ENCODE data around the gene CLDN9.

Gene CLDN9

GRCh38 chr16:3050487-3050886 is 37.8 kb downstream of the CLDN9 start:
- ATAC-seq, result no peak
- TF ChIP-seq PATZ1 (CRISPR knock-in tag; IDR thresholded peaks at IDR 0.05; ENCODE audit: borderline replicate concordance), result no peak
- no peak for TF ChIP-seq TSHZ2 (CRISPR knock-in tag; IDR thresholded peaks at IDR 0.05)
- no peak for TF ChIP-seq ZNF565 (CRISPR knock-in tag; conservative IDR thresholded peaks at IDR 0.05; ENCODE audit: low read depth)
- no peak for TF ChIP-seq ZFP3 (CRISPR knock-in tag; IDR thresholded peaks at IDR 0.05)
- TF ChIP-seq ESRRG (CRISPR knock-in tag; IDR thresholded peaks at IDR 0.05), result no peak
- no peak for TF ChIP-seq OSR1 (CRISPR knock-in tag; IDR thresholded peaks at IDR 0.05)
- TF ChIP-seq TCF4 (CRISPR knock-in tag; IDR thresholded peaks at IDR 0.05; ENCODE audit: borderline replicate concordance), result no peak
- TF ChIP-seq RARB (CRISPR knock-in tag; IDR thresholded peaks at IDR 0.05), result no peak
- TF ChIP-seq ARNTL (CRISPR knock-in tag; IDR thresholded peaks at IDR 0.05; ENCODE audit: borderline replicate concordance, low read depth), result no peak
- TF ChIP-seq SNAI2 (CRISPR knock-in tag; IDR thresholded peaks at IDR 0.05), result no peak
- TF ChIP-seq POU6F1 (CRISPR knock-in tag; IDR thresholded peaks at IDR 0.05; ENCODE audit: borderline replicate concordance, low read depth), result no peak
- TF ChIP-seq ZC3H10 (CRISPR knock-in tag; IDR thresholded peaks at IDR 0.05), result no peak
- no peak for TF ChIP-seq CSRNP3 (CRISPR knock-in tag; IDR thresholded peaks at IDR 0.05)
- TF ChIP-seq GLIS3 (CRISPR knock-in tag; IDR thresholded peaks at IDR 0.05), result no peak
- TF ChIP-seq ZFP30 (CRISPR knock-in tag; IDR thresholded peaks at IDR 0.05), result no peak
- no peak for TF ChIP-seq PPARA (CRISPR knock-in tag; IDR thresholded peaks at IDR 0.05; ENCODE audit: borderline replicate concordance)

GRCh38 chr16:3051009-3051408 is 38.3 kb downstream of the CLDN9 start:
- no peak for TF ChIP-seq ZFP3 (CRISPR knock-in tag; IDR thresholded peaks at IDR 0.05)
- TF ChIP-seq ZNF70 (CRISPR knock-in tag; IDR thresholded peaks at IDR 0.05), result no peak
- no peak for TF ChIP-seq ZC3H10 (CRISPR knock-in tag; IDR thresholded peaks at IDR 0.05)
- TF ChIP-seq TCF4 (CRISPR knock-in tag; IDR thresholded peaks at IDR 0.05; ENCODE audit: borderline replicate concordance), result no peak
- TF ChIP-seq TOX (CRISPR knock-in tag; IDR thresholded peaks at IDR 0.05; ENCODE audit: borderline replicate concordance), result no peak
- ATAC-seq, result no peak

- no peak for ATAC-seq
- TF ChIP-seq POU6F1 (CRISPR knock-in tag; IDR thresholded peaks at IDR 0.05; ENCODE audit: borderline replicate concordance, low read depth) (no peak), CSDC2 (CRISPR knock-in tag; IDR thresholded peaks at IDR 0.05) (no peak), ZFP30 (CRISPR knock-in tag; IDR thresholded peaks at IDR 0.05) (no peak), TCF4 (CRISPR knock-in tag; IDR thresholded peaks at IDR 0.05; ENCODE audit: borderline replicate concordance) (no peak), PATZ1 (CRISPR knock-in tag; IDR thresholded peaks at IDR 0.05; ENCODE audit: borderline replicate concordance) (no peak), CSRNP3 (CRISPR knock-in tag; IDR thresholded peaks at IDR 0.05) (no peak), ZNF70 (CRISPR knock-in tag; IDR thresholded peaks at IDR 0.05) (no peak), ZNF565 (CRISPR knock-in tag; conservative IDR thresholded peaks at IDR 0.05; ENCODE audit: low read depth) (no peak), ESRRG (CRISPR knock-in tag; IDR thresholded peaks at IDR 0.05) (no peak), ZNF8 (CRISPR knock-in tag; IDR thresholded peaks at IDR 0.05) (no peak), ARNTL (CRISPR knock-in tag; IDR thresholded peaks at IDR 0.05; ENCODE audit: borderline replicate concordance, low read depth) (no peak), ZC3H10 (CRISPR knock-in tag; IDR thresholded peaks at IDR 0.05) (no peak), TSHZ2 (CRISPR knock-in tag; IDR thresholded peaks at IDR 0.05) (no peak), ZFP3 (CRISPR knock-in tag; IDR thresholded peaks at IDR 0.05) (no peak), SNAI2 (CRISPR knock-in tag; IDR thresholded peaks at IDR 0.05) (no peak)
Measured at GRCh38 chr16:3051494-3051893, 38.8 kb downstream of the CLDN9 start.

All from SK-N-SH treated with all-trans-retinoic acid at 6 μM for 48 hours (cell line).